DMS53 (cell line): ENCODE results near the gene CILP2.

ENCODE experiments used
- DNase-seq: peaks from one replicate; lab custom pipeline; 2025; lab: John Stamatoyannopoulos, UW

The CILP2 gene

GRCh38 chr19:19563348-19563848 is 25.3 kb downstream of the CILP2 start:
- DNase-seq, result no peak

- no peak for DNase-seq
These were observed 28.2 kb downstream of the CILP2 start for GRCh38 chr19:19566306-19566705.

- DNase-seq, result no peak
These were observed 29.3 kb downstream of the CILP2 start for GRCh38 chr19:19567391-19567790.

GRCh38 chr19:19568802-19569756 is 31.0 kb downstream of the CILP2 start:
- DNase-seq, result no peak

GRCh38 chr19:19570571-19570970 is 32.5 kb downstream of the CILP2 start:
- no peak for DNase-seq

- no peak for DNase-seq
These were observed 33.2 kb downstream of the CILP2 start for GRCh38 chr19:19571071-19571786.

GRCh38 chr19:19575411-19575810 is 37.3 kb downstream of the CILP2 start:
- DNase-seq, result no peak

GRCh38 chr19:19578252-19578651 is 40.2 kb downstream of the CILP2 start:
- DNase-seq, result no peak

- no peak for DNase-seq
These were observed 41.7 kb downstream of the CILP2 start for GRCh38 chr19:19579533-19580361.

- DNase-seq, result no peak
These were observed 42.4 kb downstream of the CILP2 start for GRCh38 chr19:19580418-19580817.

- no peak for DNase-seq
These were observed 43.3 kb downstream of the CILP2 start for GRCh38 chr19:19581391-19581790.

- DNase-seq, result no peak
These were observed 44.4 kb downstream of the CILP2 start for GRCh38 chr19:19582471-19582870.

- DNase-seq, result no peak
These were observed 46.3 kb downstream of the CILP2 start for GRCh38 chr19:19584356-19584755.

- no peak for DNase-seq
These were observed 49.7 kb downstream of the CILP2 start for GRCh38 chr19:19587771-19588170.

GRCh38 chr19:19588546-19588945 is 50.5 kb downstream of the CILP2 start:
- DNase-seq, result no peak

GRCh38 chr19:19591133-19591825 is 53.2 kb downstream of the CILP2 start:
- DNase-seq, result no peak

- DNase-seq, result no peak
These were observed 54.6 kb downstream of the CILP2 start for GRCh38 chr19:19592690-19593089.

GRCh38 chr19:19594381-19594780 is 56.3 kb downstream of the CILP2 start:
- DNase-seq, result no peak

GRCh38 chr19:19595171-19595701 is 57.2 kb downstream of the CILP2 start:
- DNase-seq, result peak; percentile 8
